HepG2 (cell line): ENCODE data around the gene WDR91. TPM values are rescaled to one million over a fixed set of nuclear protein-coding genes. Genes with fewer than 3 reads are reported as not detected.

Experiments used
- ATAC-seq: fragments of 200-7000 bp; cut with Tn5 transposase; 3 replicates; pipeline ENCODE4 v1.9.1; 2020; ENCODE audit warnings: mild to moderate bottlenecking, moderate library complexity
- BruUV-seq: library from RNA; stranded (reverse); fragments of 400-500 nt; replicated peaks from 2 replicates; lab custom pipeline; 2021; lab: Mats Ljungman, UMichigan
- CTCF ChIA-PET: fragments of 300-600 bp; formaldehyde crosslinking; extraction: SDS; loops from one replicate; lab custom pipeline; 2021; ENCODE audit warnings: low total read pairs, inconsistent platforms, low intra/inter-chr PET ratio; lab: Yijun Ruan, JAX
- POLR2A ChIA-PET: fragments of 350-600 bp; sonication (Branson Sonifier 250); formaldehyde crosslinking; loops from one replicate; lab custom pipeline; 2020; ENCODE audit warnings: antibody characterized with exemption, inconsistent platforms; lab: Yijun Ruan, JAX
- DNase-seq: peaks from one replicate; pipeline ENCODE4 v3.0.0-alpha.2; 2015; ENCODE audit warnings: low spot score
- FAIRE-seq: peaks from 3 replicates; lab custom pipeline; 2011; peaks lifted over from hg19 to GRCh38; lab: Jason Lieb, UNC
- H2AFZ ChIP-seq: one replicate; pipeline ENCODE4 v1.6.1; 2011; ENCODE audit warnings: low read length, inconsistent platforms
- H3K27ac ChIP-seq: fragments of 300-600 bp; 3 replicates; pipeline ENCODE4 v1.8.0; 2011; ENCODE audit warnings: mixed run types, mild to moderate bottlenecking, mixed read lengths, low read length, inconsistent platforms; ENCODE audit not compliant: insufficient read depth; ENCODE audit errors: extremely low read length
- H3K27me3 ChIP-seq, 2 experiments: fragments of 200-600 bp in 1 of 2; 2 replicates in 1 of 2; 3 replicates in 1 of 2; pipeline versions ENCODE4 v1.6.0 to v1.8.0; 2011; ENCODE audit warnings: low read length in 2 of 2, mild to moderate bottlenecking in 2 of 2, moderate library complexity in 2 of 2, inconsistent platforms in 1 of 2; ENCODE audit not compliant: insufficient read depth in 2 of 2, control insufficient read depth in 1 of 2
- H3K36me3 ChIP-seq, 2 experiments: fragments of 200-600 bp in 1 of 2; replicated peaks in 1 of 2; 2 replicates in 1 of 2; 3 replicates in 1 of 2; pipeline versions ENCODE4 v1.5.1 to v1.8.0; 2011; ENCODE audit warnings: low read length in 2 of 2, inconsistent platforms in 1 of 2; ENCODE audit not compliant: insufficient read depth in 2 of 2, control insufficient read depth in 1 of 2
- H3K4me1 ChIP-seq: 2 replicates; pipeline ENCODE4 v1.5.1; 2012; ENCODE audit warnings: low read length, inconsistent platforms; ENCODE audit not compliant: insufficient read depth
- H3K4me2 ChIP-seq: 2 replicates; pipeline ENCODE4 v1.6.0; 2011; ENCODE audit warnings: low read depth, low read length, inconsistent platforms
- H3K4me3 ChIP-seq, 3 experiments: fragments of 200-600 bp in 1 of 3; sonication (generic), shearing (Covaris generic) in 1 of 3; replicated peaks in 1 of 3; 2 replicates each; pipeline ENCODE4 v1.5.1; 2011 to 2016; ENCODE audit warnings: low read length in 3 of 3, inconsistent platforms in 2 of 3, low read depth in 2 of 3, mild to moderate bottlenecking in 2 of 3, control low read depth in 1 of 3, mixed read lengths in 1 of 3; ENCODE audit not compliant: insufficient read depth in 1 of 3
- H3K79me2 ChIP-seq: one replicate; pipeline ENCODE4 v1.6.1; 2011; ENCODE audit warnings: low read length, inconsistent platforms; ENCODE audit not compliant: insufficient read depth
- H3K9ac ChIP-seq: 2 replicates; pipeline ENCODE4 v1.6.0; 2011; ENCODE audit warnings: mild to moderate bottlenecking, low read depth, low read length, inconsistent platforms; ENCODE audit not compliant: insufficient read depth
- H3K9me3 ChIP-seq: 2 replicates; pipeline ENCODE4 v1.5.1; 2012; ENCODE audit warnings: mild to moderate bottlenecking, low read length
- H4K20me1 ChIP-seq: 2 replicates; pipeline ENCODE4 v1.6.0; 2011; ENCODE audit warnings: inconsistent platforms, mild to moderate bottlenecking, low read length, moderate library complexity; ENCODE audit not compliant: insufficient read depth
- JUNB ChIP-seq: sonication (generic); formaldehyde crosslinking; IDR thresholded peaks from 2 replicates; pipeline ENCODE4 v1.8.0; 2022; ENCODE audit warnings: missing genetic modification reagents, mild to moderate bottlenecking, borderline replicate concordance
- SCMH1 ChIP-seq: sonication (generic); formaldehyde crosslinking; IDR thresholded peaks from 2 replicates; pipeline ENCODE4 v1.9.0; 2021; ENCODE audit warnings: missing genetic modification reagents, mild to moderate bottlenecking, borderline replicate concordance
- SOX6 ChIP-seq, 2 experiments: fragments of 450-650 bp in 1 of 2; sonication (generic) in 1 of 2; formaldehyde crosslinking in 1 of 2; IDR thresholded peaks; 2 replicates each; pipeline versions ENCODE4 v1.4.0 to v1.6.1; 2017 to 2020; ENCODE audit warnings: antibody characterized with exemption in 1 of 2, mild to moderate bottlenecking in 1 of 2, missing genetic modification reagents in 1 of 2
- ZNF770 ChIP-seq: sonication (generic); formaldehyde crosslinking; IDR thresholded peaks from 2 replicates; pipeline ENCODE4 v1.5.0; 2020; ENCODE audit warnings: mild to moderate bottlenecking, missing genetic modification reagents
- WGBS: methylation state at CpG from one replicate; pipeline ENCODE4 v1.1.6; 2017; ENCODE audit warnings: low lambda C conversion rate; 5-methylcytosine and 5-hydroxymethylcytosine counted together
- in situ Hi-C: cut with HindIII; loops from 2 replicates; pipeline ENCODE4 v1.10.0; 2017; ENCODE audit warnings: low pct_unique_long_range_greater_than_20kb; ENCODE audit not compliant: extremely low pct_ligation_motif_present
- intact Hi-C: fragments of 100-400 bp; cut with micrococcal nuclease; formaldehyde crosslinking; loops from one replicate; pipeline ENCODE4 v1.10.0; 2022; ENCODE audit not compliant: unreplicated experiment
- polyA plus RNA-seq, 8 experiments: library from polyadenylated mRNA; depleted of rRNA in 3 of 8; stranded (reverse) in 7 of 8; unstranded in 1 of 8; fragments of >200 nt; fragmentation: Illumina TruSeq in 4 of 8; extraction: Trizol in 4 of 8; gene quantifications; 2 replicates each; pipeline versions ENCODE4 v1.2.1 to v1.2.3, GENCODE V29; 2011 to 2016; ENCODE audit warnings: low read depth in 4 of 8, missing spikeins in 1 of 8, mixed read lengths in 1 of 8; ENCODE audit not compliant: insufficient read depth in 1 of 8
- total RNA-seq, 5 experiments: library from RNA; depleted of rRNA; stranded (reverse); fragments of >200 nt; fragmentation: Illumina TruSeq; extraction: Trizol; gene quantifications; 2 replicates each; pipeline ENCODE4 v1.2.3, GENCODE V29; 2016; ENCODE audit warnings: low read depth in 1 of 5

The WDR91 gene
- total and polyA plus RNA-seq, 2 of the 13 experiments (the other 11 are each of a cell fraction or from before 2014, with no cell fraction given): 11.6 to 12.1 TPM

- CTCF ChIA-PET: no interaction called here
- DNase-seq: peak; percentile 40
- BruUV-seq: no TSS peak
Measured at GRCh38 chr7:135193615-135194081, 17.7 kb downstream of the WDR91 start.

More at GRCh38 chr7:135193615-135194081, 17.7 kb downstream of the WDR91 start:
- no peaks in the 10 kb centered on the region for H3K9me3 ChIP-seq
- no peak overlapping the region for H3K9ac ChIP-seq
- peaks cover 24 to 59% of the 10 kb centered on the region in 2 experiments for H3K36me3 ChIP-seq
- WGBS: 88% methylated on average over 10 of the region's 10 CpGs
- in situ Hi-C loops (no loop called here), intact Hi-C loops (no loop called here)
- H3K27me3 ChIP-seq: no peaks in the 10 kb centered on the region
- H4K20me1 ChIP-seq: no peaks in the 10 kb centered on the region
- TF ChIP-seq SOX6 (IDR thresholded peaks at IDR 0.05): no peak
- peak; percentile 16; the same call in 1 of the 2 replicates for TF ChIP-seq SOX6 (CRISPR knock-in tag; IDR thresholded peaks at IDR 0.05)
- peak; percentile 68 for TF ChIP-seq ZNF770
- no peak for TF ChIP-seq JUNB
- no peak for TF ChIP-seq SCMH1 (CRISPR knock-in tag)
- no peaks in the 10 kb centered on the region for H3K79me2 ChIP-seq
- FAIRE-seq (no peak), ATAC-seq (peak; percentile 39)
- H3K4me2 ChIP-seq: no peak overlapping the region
- POLR2A ChIA-PET: no interaction called here
- no peak overlapping the region for H3K27ac ChIP-seq
- H3K4me1 ChIP-seq: peaks cover 12% of the 10 kb centered on the region
- no peak overlapping the region for H2AFZ ChIP-seq
- H3K4me3 ChIP-seq: no peak overlapping the region
